SK-MEL-5 (cell line): ENCODE measurements around the gene SIL1. TPM values are rescaled to one million over a fixed set of nuclear protein-coding genes. Genes with fewer than 3 reads are reported as not detected.

Experiments
- DNase-seq: peaks from one replicate; pipeline ENCODE4 v3.0.0-alpha.2; 2016; ENCODE audit warnings: low read depth, low spot score
- in situ Hi-C: cut with HindIII; loops from 2 replicates; pipeline ENCODE4 v1.10.0; 2016; ENCODE audit warnings: low sequenced_read_pairs, high pct_unique_total_duplicates, low pct_unique_long_range_greater_than_20kb
- total RNA-seq: library from RNA; depleted of rRNA; stranded (reverse); fragments of >200 nt; shearing (Covaris generic); gene quantifications from 2 replicates; pipeline ENCODE4 v1.2.3, GENCODE V29; 2014

SIL1 gene
- total RNA-seq, 1 experiment from 2014 or later = 66.1 TPM

- in situ Hi-C loops = no loop called here
- DNase-seq = no peak
These were observed 207.1 kb downstream of the SIL1 start for GRCh38 chr5:138990986-138991590.

GRCh38 chr5:138989720-138990119, 208.4 kb downstream of the SIL1 start:
- in situ Hi-C loops = no loop called here
- no peak for DNase-seq

- DNase-seq = no peak
These were observed 211.9 kb downstream of the SIL1 start for GRCh38 chr5:138986186-138986800.

GRCh38 chr5:138985683-138986082, 212.5 kb downstream of the SIL1 start:
- in situ Hi-C loops = no loop called here
- DNase-seq = no peak

More at GRCh38 chr5:138986186-138986800, 211.9 kb downstream of the SIL1 start:
- in situ Hi-C loops = no loop called here

GRCh38 chr5:138985256-138985655, 212.9 kb downstream of the SIL1 start:
- in situ Hi-C loops = no loop called here
- DNase-seq = no peak

GRCh38 chr5:138983984-138984383, 214.2 kb downstream of the SIL1 start:
- in situ Hi-C loops = no loop called here
- no peak for DNase-seq

GRCh38 chr5:138981586-138981985, 216.6 kb downstream of the SIL1 start:
- no peak for DNase-seq

GRCh38 chr5:138981131-138981530, 217.0 kb downstream of the SIL1 start:
- in situ Hi-C loops = no loop called here
- DNase-seq = no peak

More at GRCh38 chr5:138981586-138981985, 216.6 kb downstream of the SIL1 start:
- in situ Hi-C loops = no loop called here

- in situ Hi-C loops = no loop called here
- no peak for DNase-seq
These were observed 217.7 kb downstream of the SIL1 start for GRCh38 chr5:138980441-138980840.

- no peak for DNase-seq
- in situ Hi-C loops = no loop called here
These were observed 218.4 kb downstream of the SIL1 start for GRCh38 chr5:138979684-138980280.

GRCh38 chr5:138978581-138978980, 219.6 kb downstream of the SIL1 start:
- in situ Hi-C loops = no loop called here
- no peak for DNase-seq

- DNase-seq = no peak
- in situ Hi-C loops = no loop called here
These were observed 220.1 kb downstream of the SIL1 start for GRCh38 chr5:138978080-138978479.

GRCh38 chr5:138975098-138975847, 222.9 kb downstream of the SIL1 start:
- DNase-seq = peak; percentile 83
- in situ Hi-C loops = no loop called here

GRCh38 chr5:138974227-138975063, 223.7 kb downstream of the SIL1 start:
- in situ Hi-C loops = no loop called here
- DNase-seq = no peak

GRCh38 chr5:138972836-138973235, 225.3 kb downstream of the SIL1 start:
- DNase-seq = no peak
- in situ Hi-C loops = no loop called here

GRCh38 chr5:138972230-138972629, 225.9 kb downstream of the SIL1 start:
- no peak for DNase-seq
- in situ Hi-C loops = no loop called here

GRCh38 chr5:138969323-138970002, 228.7 kb downstream of the SIL1 start:
- in situ Hi-C loops = no loop called here
- DNase-seq = no peak
